Measurements from ENCODE around the gene PDPK1. TPM values are rescaled to one million over a fixed set of nuclear protein-coding genes. Genes with fewer than 3 reads are reported as not detected.
A peak's percentile ranks its signal among the peaks of the same experiment; 100 is the strongest.
"Not testable (repeated sequence)": the region's sequence is repeated elsewhere in the genome, so short reads cannot be mapped to it uniquely, and the experiment has no call there.

PDPK1 gene
- total RNA-seq, 2 donors from 2014 or later: 36.5 to 57.6 TPM

GRCh38 chr16:2644754-2645453 is 107.1 kb downstream of the PDPK1 start:
- H3K36me3 Mint-ChIP-seq; H3K9me3 Mint-ChIP-seq; H3K27ac Mint-ChIP-seq; DNase-seq (ENCODE audit: low spot score in 2 of 2): not testable (repeated sequence)
- ATAC-seq: peak; percentile 47 to 79

GRCh38 chr16:2651268-2651871 is 113.5 kb downstream of the PDPK1 start:
- H3K27ac Mint-ChIP-seq; DNase-seq (ENCODE audit: low spot score in 2 of 2); H3K36me3 Mint-ChIP-seq; ATAC-seq; H3K9me3 Mint-ChIP-seq: not testable (repeated sequence)

Other genes starting within 250 kb of the PDPK1 start
- gene ABCA3, start 197.3 kb upstream of the PDPK1 start, total RNA-seq: 1 to 10 TPM; 1.6 to 9.1 TPM
- 100 to 1,000 TPM in 1 of 2 donors, 10 to 100 TPM in 1; 64.8 to 111 TPM for gene CCNF, start 108.6 kb upstream of the PDPK1 start, total RNA-seq
- gene TEDC2, start 77.9 kb upstream of the PDPK1 start, total RNA-seq: 10 to 100 TPM; 20.9 to 32.3 TPM
- not detected for gene NTN3, start 66.7 kb upstream of the PDPK1 start, total RNA-seq
- gene TBC1D24, start 62.9 kb upstream of the PDPK1 start, total RNA-seq: 10 to 100 TPM in 1 of 2 donors, 1 to 10 TPM in 1; 7.8 to 10.6 TPM
- gene ATP6V0C, start 24.1 kb upstream of the PDPK1 start, total RNA-seq: 100 to 1,000 TPM in 1 of 2 donors, 10 to 100 TPM in 1; 94.4 to 127 TPM
- 10 to 100 TPM; 37.0 to 37.2 TPM for gene AMDHD2, start 17.6 kb upstream of the PDPK1 start, total RNA-seq
- gene CEMP1, start 6.6 kb upstream of the PDPK1 start, total RNA-seq: under 1 TPM in 1 of 2 donors, not detected in 1; 0.50 TPM
- gene KCTD5, start 144.5 kb downstream of the PDPK1 start, total RNA-seq: 10 to 100 TPM; 27.8 to 46.9 TPM
- gene PRSS27, start 182.2 kb downstream of the PDPK1 start, total RNA-seq: 1 to 10 TPM; 1.3 to 3.2 TPM
- 100 to 1,000 TPM; 624 to 790 TPM for gene SRRM2, start 214.6 kb downstream of the PDPK1 start, total RNA-seq
- 100 to 1,000 TPM; 218 to 224 TPM for gene ELOB, start 239.3 kb downstream of the PDPK1 start, total RNA-seq
- not detected for gene PRSS33, start 249.5 kb downstream of the PDPK1 start, total RNA-seq

All from activated naive CD4-positive, alpha-beta T cell treated with anti-CD3 and anti-CD28 coated beads, Interleukin-2, amount 50 U/mL, for 72 hours (primary cell).